GM18505 (cell line): ENCODE data around the gene KCNN4.

Experiments used
- ATAC-seq: cut with Tn5 transposase; IDR thresholded peaks from one replicate; pipeline ENCODE4 v1.9.1; 2021; ENCODE audit not compliant: unreplicated experiment
- POLR2A ChIP-seq: IDR thresholded peaks from 4 replicates; pipeline ENCODE4 v1.6.1; 2011; ENCODE audit warnings: borderline replicate concordance; ENCODE audit not compliant: insufficient read depth, insufficient read length; ENCODE audit errors: extremely low read depth

KCNN4 gene

DNA sequence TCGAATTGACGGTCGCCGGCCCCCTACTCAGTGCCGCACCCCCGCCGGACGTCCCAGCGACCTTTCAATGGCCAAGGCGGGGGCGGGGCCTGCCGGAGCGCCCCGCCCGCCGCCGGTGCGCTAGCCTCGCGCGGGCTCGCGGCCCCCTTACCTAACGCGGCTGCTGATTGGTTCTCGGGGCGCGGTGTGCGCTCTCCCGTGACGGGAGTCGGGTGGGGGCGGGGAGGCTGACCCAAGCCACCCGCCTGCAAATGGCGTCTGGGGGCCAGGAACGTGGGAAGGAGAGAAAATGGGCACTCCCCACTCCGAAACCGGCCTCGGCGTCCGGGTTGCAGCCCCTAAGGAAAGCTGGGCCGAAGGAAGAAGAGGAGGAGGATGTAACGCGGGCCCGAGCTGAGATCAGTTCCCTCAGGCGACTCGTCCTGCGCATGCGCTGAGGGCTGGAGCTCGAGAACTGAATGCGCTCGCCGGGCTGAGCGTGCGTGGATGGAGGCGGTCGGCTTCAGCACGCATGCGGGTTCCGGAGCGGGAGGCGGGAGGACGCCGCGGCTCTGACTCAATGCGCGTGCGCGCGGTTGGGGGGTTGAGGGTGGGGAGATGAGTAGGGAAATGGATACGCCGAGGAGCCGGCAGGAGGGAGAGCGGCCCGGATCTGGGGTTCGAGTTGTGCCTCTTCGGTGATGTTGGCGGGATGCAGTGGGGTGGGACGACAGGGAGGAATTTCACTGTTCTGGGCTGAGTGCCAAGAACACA lies 26.1 kb downstream of the KCNN4 start, which contains the start of gene SMG9:
Gene SMG9 (minus strand): TSS at position 460 of the 753 bp plus-strand sequence. CDS start 4,221 bp downstream, outside the sequence.
- TF ChIP-seq POLR2A: peak; percentile 67
- ATAC-seq: peak; percentile 60

DNA sequence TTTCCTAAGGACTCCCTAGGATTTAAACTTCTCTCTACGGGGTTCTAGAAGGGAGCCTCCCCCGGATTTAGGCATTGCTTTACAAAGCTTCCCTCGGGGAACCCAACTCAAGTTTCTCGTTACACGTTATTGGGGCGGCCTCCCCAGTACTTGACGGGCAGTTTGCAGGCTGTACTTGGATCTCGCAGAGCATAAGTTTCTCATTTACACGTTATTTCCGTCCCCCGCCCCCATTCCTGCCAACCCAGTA lies 26.6 kb downstream of the KCNN4 start:
- ATAC-seq: no peak
- TF ChIP-seq POLR2A: no peak

DNA sequence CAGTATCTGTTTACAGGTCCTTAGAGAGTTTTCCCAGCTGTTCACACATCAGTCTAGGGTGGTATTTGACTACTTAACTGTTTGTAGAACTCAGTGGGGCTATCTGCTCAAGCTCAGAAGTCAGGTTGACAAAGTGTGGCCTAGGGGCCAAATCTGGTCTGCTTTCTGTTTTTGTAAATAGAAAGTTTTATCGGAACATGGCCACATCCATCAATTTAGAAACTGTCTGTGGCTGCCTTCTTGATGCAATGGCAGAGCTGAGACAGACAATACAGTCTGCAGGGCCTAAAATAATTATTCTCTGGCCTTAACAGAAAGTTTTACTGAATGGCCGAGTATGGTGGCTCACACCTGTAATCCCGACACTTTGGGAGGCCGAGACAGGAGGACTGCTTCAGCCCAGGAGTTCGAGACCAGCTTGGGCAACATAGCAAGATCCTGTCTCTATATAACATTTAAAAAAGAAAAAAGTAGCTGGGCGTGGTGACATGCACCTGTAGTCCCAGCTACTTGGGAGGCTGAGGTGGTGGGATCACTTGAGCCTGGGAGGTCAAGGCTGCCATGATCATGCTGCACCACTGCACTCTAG lies 28.4 kb downstream of the KCNN4 start:
- TF ChIP-seq POLR2A: no peak
- no peak for ATAC-seq

DNA sequence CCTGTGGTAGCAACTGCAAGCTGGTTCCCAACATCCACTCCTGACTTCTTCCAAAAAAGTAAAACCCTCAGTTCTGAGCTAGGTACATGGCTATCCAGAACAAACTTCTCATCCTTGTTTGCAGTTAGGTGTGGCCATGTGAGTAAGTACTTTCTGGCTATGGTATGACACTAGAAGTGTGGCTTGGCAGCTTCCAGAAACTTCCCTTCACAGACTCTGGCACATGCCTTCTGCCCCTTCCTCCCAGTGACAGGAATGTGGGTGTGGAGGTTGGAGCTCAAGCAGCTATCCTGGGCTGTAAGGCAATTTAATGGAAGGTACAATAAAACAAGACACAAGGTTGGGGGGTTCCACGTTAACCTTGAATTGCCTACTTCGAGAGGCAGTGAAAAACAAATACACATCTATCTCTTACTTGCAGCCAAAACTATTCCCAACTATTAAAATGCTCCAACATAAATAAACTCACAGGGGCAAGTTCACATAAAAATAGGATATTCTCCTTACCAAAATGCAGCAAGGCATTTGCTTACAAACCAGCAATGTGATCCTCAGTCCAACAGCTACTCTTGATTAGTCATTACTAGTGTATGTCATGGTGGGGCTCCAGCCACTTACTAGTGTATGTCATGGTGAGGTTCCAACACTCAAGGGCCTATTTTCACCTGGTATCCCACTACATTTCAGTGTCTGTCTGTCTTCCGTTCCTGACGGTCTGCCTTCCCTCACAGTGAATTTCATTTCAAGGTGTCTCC lies 29.1 kb downstream of the KCNN4 start:
- no peak for TF ChIP-seq POLR2A
- no peak for ATAC-seq

DNA sequence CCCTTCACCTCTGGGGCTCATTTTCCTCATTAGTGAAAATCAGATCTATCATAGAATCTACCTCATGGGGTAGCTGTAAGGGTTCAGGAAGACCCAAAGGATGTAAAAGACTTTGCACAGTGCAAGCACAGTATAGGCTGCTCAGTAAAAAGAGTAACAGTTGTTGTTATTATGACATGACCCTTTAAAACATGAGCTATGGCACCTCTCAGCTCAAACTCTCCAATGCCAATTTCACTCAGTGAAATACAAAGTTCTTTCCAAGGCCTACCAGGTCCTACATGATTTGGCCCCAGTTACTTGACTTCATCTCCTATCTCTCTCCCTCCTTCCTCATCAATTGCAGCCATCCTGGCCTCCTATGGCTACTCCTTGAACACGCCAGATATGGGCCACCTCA lies 30.9 kb downstream of the KCNN4 start:
- no peak for ATAC-seq
- TF ChIP-seq POLR2A: no peak

DNA sequence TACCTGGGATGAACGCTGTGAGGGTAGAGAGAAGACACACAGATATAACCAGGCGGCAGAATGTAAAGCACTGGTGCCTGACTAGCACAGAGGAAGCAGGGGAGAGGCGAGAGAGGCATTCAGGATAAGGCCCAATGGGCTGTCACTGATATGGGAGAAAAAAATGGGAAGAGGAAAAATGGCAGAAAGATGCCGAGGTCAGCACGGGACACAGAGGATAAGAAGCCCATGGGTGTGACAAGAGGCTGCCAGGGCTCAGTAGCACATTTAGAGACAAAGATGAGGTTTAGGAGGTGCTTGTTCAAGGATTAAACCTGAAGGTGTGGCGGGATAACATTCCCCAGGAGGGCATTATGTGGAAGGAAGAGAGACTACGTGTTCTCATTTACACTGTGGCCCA lies 31.6 kb downstream of the KCNN4 start:
- no peak for ATAC-seq
- TF ChIP-seq POLR2A: no peak

DNA sequence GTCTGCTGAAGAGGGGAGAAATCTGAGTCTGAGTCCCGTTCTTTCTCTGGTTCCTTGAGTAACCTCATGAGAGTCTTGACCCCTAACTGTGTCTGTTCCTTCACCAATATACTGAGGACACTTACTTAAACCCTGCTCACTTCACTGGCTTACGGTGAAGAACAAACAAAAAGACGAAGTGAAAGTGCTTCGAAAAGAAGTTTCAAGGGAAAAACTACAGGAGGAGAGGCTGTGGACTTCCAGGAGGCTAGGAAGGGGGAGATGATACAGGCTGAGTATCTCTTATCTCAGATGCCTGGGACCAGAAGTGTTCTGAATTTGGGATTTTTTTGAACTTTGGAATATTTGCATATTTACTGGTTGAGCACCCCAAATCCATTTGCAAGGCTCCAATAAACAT lies 32.1 kb downstream of the KCNN4 start:
- no peak for ATAC-seq
- TF ChIP-seq POLR2A: no peak

DNA sequence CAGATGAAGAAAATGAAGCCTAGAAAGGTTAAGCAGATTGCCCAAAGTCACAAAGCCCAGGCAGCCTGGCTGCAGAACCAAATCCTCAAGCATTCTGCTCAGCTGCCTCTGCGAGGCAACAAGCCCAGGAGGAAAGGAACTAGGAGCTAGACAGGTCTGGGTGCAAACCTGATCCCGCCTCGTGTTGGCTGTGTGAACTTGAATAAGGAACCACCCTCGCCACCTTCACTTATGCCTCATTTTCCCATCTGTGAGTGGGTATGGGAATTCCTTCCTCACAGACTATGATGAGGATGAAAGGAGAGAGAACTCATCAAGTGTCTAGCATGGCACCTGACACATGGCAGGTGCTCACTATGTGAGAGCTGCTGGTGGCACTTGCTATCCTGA lies 32.6 kb downstream of the KCNN4 start:
- no peak for ATAC-seq
- TF ChIP-seq POLR2A: no peak

DNA sequence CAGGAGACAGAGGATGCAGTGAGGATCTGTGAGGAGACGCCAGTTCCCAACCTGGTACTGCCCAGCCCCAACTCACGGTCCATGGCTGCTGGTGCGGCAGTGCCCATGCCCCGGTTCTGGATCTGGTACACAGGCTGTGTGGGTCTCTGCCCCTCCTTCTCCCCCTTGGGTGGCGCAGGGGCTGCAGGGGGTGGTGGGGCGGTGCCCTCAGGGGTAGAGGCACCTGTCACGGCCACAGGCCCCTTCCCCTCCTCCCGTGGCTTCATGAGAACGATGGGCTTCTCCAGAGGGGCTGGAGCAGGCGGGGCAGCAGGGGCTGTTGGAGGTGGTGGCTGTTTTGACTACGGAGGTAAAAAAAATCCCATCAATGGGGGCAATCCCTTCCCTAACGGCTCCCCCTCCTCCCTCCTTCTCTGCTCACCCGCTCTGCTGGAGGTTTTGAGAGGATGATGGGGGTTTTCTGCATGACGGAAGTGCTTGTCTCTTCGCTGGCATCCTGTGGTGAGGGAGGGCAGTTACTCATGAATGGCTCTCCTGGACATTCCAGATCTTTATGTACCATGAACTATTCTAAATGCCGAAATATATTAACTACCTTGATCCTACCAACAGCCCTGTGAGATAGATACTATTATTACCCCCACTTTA lies 33.1 kb downstream of the KCNN4 start:
- no peak for ATAC-seq
- TF ChIP-seq POLR2A: no peak

DNA sequence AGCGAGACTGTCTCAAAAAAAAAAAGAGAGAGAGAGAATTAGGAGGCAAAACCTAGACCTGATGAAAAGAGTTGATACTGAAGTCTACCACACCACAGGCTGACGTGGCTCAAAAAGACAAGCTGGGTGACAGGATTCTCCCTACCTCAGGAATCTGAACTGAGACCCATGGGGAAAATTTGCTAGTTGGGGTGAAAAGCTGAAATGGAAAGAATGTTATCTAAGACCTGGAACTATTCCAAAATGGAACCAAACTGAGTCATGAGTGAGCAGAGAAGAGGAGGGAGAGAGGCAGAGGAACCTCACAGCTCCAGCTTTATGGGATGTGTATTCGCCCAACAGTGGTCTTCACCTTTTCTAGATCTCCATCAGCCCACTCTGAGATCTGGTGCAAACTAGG lies 37.7 kb downstream of the KCNN4 start:
- no peak for ATAC-seq

DNA sequence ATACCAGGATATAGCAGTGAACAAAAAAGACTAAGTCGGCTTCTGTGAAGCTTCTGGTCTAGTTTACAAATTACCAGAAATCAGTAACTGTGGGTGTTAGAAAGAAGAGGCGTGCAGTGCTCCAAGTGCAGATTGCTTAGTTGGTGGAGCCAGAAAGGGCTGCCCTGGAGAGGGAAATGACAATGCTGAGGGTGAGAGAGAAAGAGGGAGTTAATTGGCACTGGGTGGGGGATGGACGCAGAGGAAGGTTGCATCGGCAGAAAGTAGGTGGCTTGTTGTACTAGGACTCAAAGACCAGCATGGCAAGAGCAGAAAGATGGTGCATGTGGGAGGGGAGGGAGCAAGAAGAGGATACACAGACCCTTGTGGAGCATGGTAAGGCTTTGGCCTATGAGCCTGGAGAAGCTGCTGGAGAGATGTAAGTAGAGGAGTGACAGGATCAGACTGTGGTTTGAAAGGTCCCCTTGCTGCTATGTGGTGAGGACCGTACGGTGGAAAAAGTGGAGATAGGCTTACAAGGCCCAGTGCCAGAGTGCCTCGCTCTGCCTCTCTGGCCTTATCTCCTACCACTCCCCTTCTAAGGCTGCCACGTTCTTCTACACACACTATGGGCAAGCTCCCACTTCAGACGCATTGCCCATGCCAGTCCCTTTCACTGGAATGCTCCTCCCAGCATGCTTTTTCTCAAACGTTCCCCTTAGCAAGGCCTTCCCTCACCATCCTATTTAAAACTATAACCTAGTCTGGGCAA lies 39.5 kb downstream of the KCNN4 start:
- no peak for TF ChIP-seq POLR2A
- ATAC-seq: no peak

More for the DNA sequence above, 37.7 kb downstream of the KCNN4 start:
- no peak for TF ChIP-seq POLR2A

DNA sequence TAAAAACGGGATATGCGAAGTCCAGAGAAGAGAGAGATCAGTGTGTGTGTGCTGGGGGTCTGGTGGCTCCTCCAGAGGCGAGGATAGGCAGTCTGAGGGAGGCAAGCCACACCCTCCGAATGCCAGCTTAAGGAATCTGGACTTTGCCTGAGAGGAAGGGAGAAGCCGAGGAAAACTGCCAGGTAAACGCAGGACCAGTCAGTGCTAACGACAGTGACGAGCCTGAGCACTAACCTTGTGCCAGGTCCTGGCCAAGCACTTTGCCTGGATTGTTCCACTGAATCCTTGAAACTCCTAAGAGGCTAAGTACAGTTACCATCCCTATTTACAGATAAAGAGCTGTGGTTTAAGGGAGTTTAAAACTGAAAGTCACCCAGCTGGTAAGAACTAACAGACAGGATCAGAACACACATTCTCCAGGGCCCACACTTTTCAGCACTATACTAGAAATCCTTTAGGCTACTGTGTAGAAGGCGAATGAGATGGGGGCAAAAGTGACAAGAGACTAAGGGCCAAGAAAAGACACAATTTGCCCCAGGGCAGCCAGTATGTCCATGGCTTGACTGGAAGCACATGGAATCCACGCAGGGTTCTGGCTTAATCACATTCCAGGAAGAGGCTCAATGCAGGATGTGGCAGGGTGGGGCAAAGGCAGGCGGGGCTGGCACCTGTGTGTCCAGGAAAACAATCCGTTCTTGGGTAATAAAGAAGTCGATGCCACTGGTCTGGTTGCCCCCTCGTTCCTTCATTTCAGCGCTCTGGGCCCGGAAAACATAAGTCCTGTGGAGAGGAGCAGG lies 41.1 kb downstream of the KCNN4 start:
- TF ChIP-seq POLR2A: no peak

More for the DNA sequence above, 41.1 kb downstream of the KCNN4 start:
- ATAC-seq: no peak
